T-helper 22 cell (primary cell): ENCODE measurements around the gene PTBP2.

Source experiments
- DNase-seq: peaks from one replicate; pipeline ENCODE4 v3.0.0-alpha.2; 2020; ENCODE audit warnings: low read depth

PTBP2 gene

GRCh38 chr1:96721416-96722160 lies at the start of gene PTBP2:
Gene PTBP2 (plus strand): TSS chr1:96721784. CDS start chr1:96721865, 81 bp downstream.
- peak; percentile 62 for DNase-seq

GRCh38 chr1:96674915-96675314 lies 46.7 kb upstream of the PTBP2 start:
- no peak for DNase-seq

- no peak for DNase-seq
These were observed 39.5 kb upstream of the PTBP2 start for GRCh38 chr1:96682056-96682455.

- no peak for DNase-seq
These were observed 37.7 kb upstream of the PTBP2 start for GRCh38 chr1:96683931-96684330.

- no peak for DNase-seq
These were observed 36.8 kb upstream of the PTBP2 start for GRCh38 chr1:96684744-96685143.

- no peak for DNase-seq
These were observed 32.8 kb upstream of the PTBP2 start for GRCh38 chr1:96688767-96689166.

- DNase-seq = no peak
These were observed 25.6 kb upstream of the PTBP2 start for GRCh38 chr1:96695954-96696353.

- no peak for DNase-seq
These were observed 23.1 kb upstream of the PTBP2 start for GRCh38 chr1:96698342-96698983.

GRCh38 chr1:96703186-96703585 lies 18.4 kb upstream of the PTBP2 start:
- no peak for DNase-seq

GRCh38 chr1:96707023-96707422 lies 14.6 kb upstream of the PTBP2 start:
- DNase-seq = no peak

GRCh38 chr1:96708482-96708881 lies 13.1 kb upstream of the PTBP2 start:
- DNase-seq = no peak

- no peak for DNase-seq
These were observed 10.7 kb upstream of the PTBP2 start for GRCh38 chr1:96710708-96711477.

- no peak for DNase-seq
These were observed 7.9 kb upstream of the PTBP2 start for GRCh38 chr1:96713649-96714048.

GRCh38 chr1:96714881-96715280 lies 6.7 kb upstream of the PTBP2 start:
- DNase-seq = no peak

GRCh38 chr1:96715482-96715881 lies 6.1 kb upstream of the PTBP2 start:
- DNase-seq = no peak

GRCh38 chr1:96721053-96721415 lies 550 bp upstream of the PTBP2 start:
- DNase-seq = no peak

GRCh38 chr1:96722161-96722922 lies 758 bp downstream of the PTBP2 start:
- DNase-seq = peak; percentile 39

- no peak for DNase-seq
These were observed 1.4 kb downstream of the PTBP2 start for GRCh38 chr1:96722958-96723357.

- no peak for DNase-seq
These were observed 1.8 kb downstream of the PTBP2 start for GRCh38 chr1:96723377-96723776.

GRCh38 chr1:96723936-96724335 lies 2.4 kb downstream of the PTBP2 start:
- no peak for DNase-seq

- DNase-seq = no peak
These were observed 6.3 kb downstream of the PTBP2 start for GRCh38 chr1:96727860-96728259.

GRCh38 chr1:96730574-96731298 lies 9.2 kb downstream of the PTBP2 start:
- no peak for DNase-seq
